K562 (cell line): ENCODE results near the gene RBMS3. TPM values are rescaled to one million over a fixed set of nuclear protein-coding genes. Genes with fewer than 3 reads are reported as not detected.

Source experiments
- ATAC-seq: fragments of 200-7000 bp; cut with Tn5 transposase; 3 replicates; pipeline ENCODE4 v1.9.1; 2020; ENCODE audit warnings: moderate library complexity
- BruUV-seq: library from RNA; stranded (reverse); fragments of 400-500 nt; replicated peaks from 2 replicates; lab custom pipeline; 2021; lab: Mats Ljungman, UMichigan
- CTCF ChIA-PET: fragments of 300-600 bp; formaldehyde crosslinking; extraction: SDS; loops from one replicate; lab custom pipeline; 2021; ENCODE audit warnings: low intra/inter-chr PET ratio; lab: Yijun Ruan, JAX
- POLR2A ChIA-PET: fragments of 300-600, 350-650 bp; sonication (Branson Sonifier 250); formaldehyde crosslinking; extraction: SDS; loops from one replicate; lab custom pipeline; 2021; ENCODE audit warnings: antibody characterized with exemption, inconsistent platforms; lab: Yijun Ruan, JAX
- DNase-seq, 4 experiments: peaks; one replicate each; pipeline versions ENCODE4 v3.0.0 to v3.0.0-alpha.2; 2011 to 2018; ENCODE audit warnings: low spot score in 3 of 4, mixed read lengths in 3 of 4; ENCODE audit errors: extremely low read depth in 1 of 4
- FAIRE-seq: peaks from 2 replicates; lab custom pipeline; 2011; peaks lifted over from hg19 to GRCh38; lab: Jason Lieb, UNC
- H2AFZ ChIP-seq: 2 replicates; pipeline ENCODE4 v1.6.0; 2011; ENCODE audit warnings: low read depth, low read length, control low read depth, inconsistent platforms
- H3K27ac ChIP-seq: fragments of 200-600 bp; 3 replicates; pipeline ENCODE4 v1.8.0; 2011; ENCODE audit warnings: low read depth, mild to moderate bottlenecking, control low read depth, inconsistent platforms, low read length, moderate library complexity, mixed read lengths; ENCODE audit errors: extremely low read depth
- H3K27me3 ChIP-seq, 2 experiments: fragments of 300-600 bp in 1 of 2; 2 replicates in 1 of 2; 3 replicates in 1 of 2; pipeline versions ENCODE4 v1.6.0 to v1.8.0; 2011; ENCODE audit warnings: inconsistent platforms in 2 of 2, low read length in 2 of 2, mild to moderate bottlenecking in 1 of 2, mixed read lengths in 1 of 2, moderate library complexity in 1 of 2; ENCODE audit not compliant: control insufficient read depth in 2 of 2, insufficient read depth in 2 of 2
- H3K36me3 ChIP-seq: fragments of 300-600 bp; 3 replicates; pipeline ENCODE4 v1.8.0; 2011; ENCODE audit warnings: mild to moderate bottlenecking, low read length, inconsistent platforms; ENCODE audit not compliant: control insufficient read depth, insufficient read depth
- H3K4me1 ChIP-seq, 2 experiments: fragments of 200-600 bp in 1 of 2; replicated peaks in 1 of 2; 2 replicates in 1 of 2; 3 replicates in 1 of 2; pipeline versions ENCODE4 v1.5.1 to v1.8.0; 2011; ENCODE audit warnings: inconsistent platforms in 2 of 2, low read length in 2 of 2, mild to moderate bottlenecking in 1 of 2, mixed read lengths in 1 of 2, moderate library complexity in 1 of 2; ENCODE audit not compliant: control insufficient read depth in 2 of 2, insufficient read depth in 2 of 2
- H3K4me2 ChIP-seq: 2 replicates; pipeline ENCODE4 v1.6.1; 2011; ENCODE audit warnings: low read length, control low read depth, inconsistent platforms, mixed read lengths; ENCODE audit not compliant: insufficient read depth
- H3K4me3 ChIP-seq: fragments of 200-600 bp; sonication (generic), shearing (Covaris generic); 2 replicates; pipeline ENCODE4 v1.5.1; 2016; ENCODE audit warnings: control low read depth, inconsistent platforms
- H3K79me2 ChIP-seq: fragments of 200-600 bp; 3 replicates; pipeline ENCODE4 v1.8.0; 2011; ENCODE audit warnings: low read length, inconsistent platforms; ENCODE audit not compliant: control insufficient read depth, insufficient read depth
- H3K9ac ChIP-seq, 2 experiments: 2 replicates each; pipeline versions ENCODE4 v1.6.0 to v1.6.1; 2011; ENCODE audit warnings: low read depth in 2 of 2, low read length in 2 of 2, control low read depth in 1 of 2, inconsistent platforms in 1 of 2, mild to moderate bottlenecking in 1 of 2, mixed read lengths in 1 of 2; ENCODE audit not compliant: insufficient read depth in 1 of 2
- H3K9me1 ChIP-seq: one replicate; pipeline ENCODE4 v1.6.0; 2011; ENCODE audit warnings: inconsistent platforms, mild to moderate bottlenecking, low read length, moderate library complexity; ENCODE audit not compliant: control insufficient read depth, insufficient read depth
- H3K9me3 ChIP-seq: replicated peaks from 2 replicates; pipeline ENCODE4 v1.5.1; 2011; ENCODE audit warnings: low read depth, low read length, inconsistent platforms; ENCODE audit not compliant: control insufficient read depth, insufficient read depth
- H4K20me1 ChIP-seq: replicated peaks from 2 replicates; pipeline ENCODE4 v1.6.1; 2011; ENCODE audit warnings: low read length, inconsistent platforms, mixed read lengths; ENCODE audit not compliant: control insufficient read depth, insufficient read depth
- BCOR ChIP-seq: fragments of 450-650 bp; IDR thresholded peaks from 2 replicates; pipeline ENCODE4 v1.6.1; 2016
- BHLHE40 ChIP-seq: IDR thresholded peaks from 2 replicates; pipeline ENCODE4 v1.6.1; 2011; ENCODE audit warnings: low read length, improper control_type of control experiment
- EHMT2 ChIP-seq: fragments of 450-650 bp; IDR thresholded peaks from 2 replicates; pipeline ENCODE4 v1.6.1; 2018; ENCODE audit warnings: antibody characterized with exemption
- ESRRA ChIP-seq: fragments of 450-650 bp; IDR thresholded peaks from 2 replicates; pipeline ENCODE4 v1.6.1; 2014; ENCODE audit warnings: low read depth, mild to moderate bottlenecking, moderate library complexity, borderline replicate concordance
- GATAD2A ChIP-seq: fragments of 450-650 bp; IDR thresholded peaks from 2 replicates; pipeline ENCODE4 v1.6.1; 2017
- KLF1 ChIP-seq: fragments of 450-650 bp; IDR thresholded peaks from 2 replicates; pipeline ENCODE4 v1.6.1; 2016; ENCODE audit warnings: missing genetic modification characterization, missing compliant biosample characterization
- MYC ChIP-seq, 2 experiments: fragments of 250-450 bp in 1 of 2; sonication (Bioruptor Pico) in 1 of 2; IDR thresholded peaks; 2 replicates each; pipeline versions ENCODE4 v1.5.1 to v1.6.1; 2012 to 2021; ENCODE audit warnings: low read depth in 2 of 2, borderline replicate concordance in 1 of 2, improper control_type of control experiment in 1 of 2, low read length in 1 of 2, mild to moderate bottlenecking in 1 of 2, moderate library complexity in 1 of 2
- RBM25 ChIP-seq: fragments of 200-400 bp; formaldehyde crosslinking; IDR thresholded peaks from 2 replicates; pipeline ENCODE4 v1.6.1; 2018; ENCODE audit warnings: low read length, low read depth, moderate library complexity; ENCODE audit not compliant: severe bottlenecking
- ZNF165 ChIP-seq: fragments of 250-450 bp; sonication (Bioruptor Pico); IDR thresholded peaks from 2 replicates; pipeline ENCODE4 v1.4.0; 2020; ENCODE audit warnings: borderline replicate concordance
- ZNF518B ChIP-seq: fragments of 250-450 bp; sonication (Bioruptor Pico); IDR thresholded peaks from 2 replicates; pipeline ENCODE4 v1.5.0; 2021; ENCODE audit warnings: mild to moderate bottlenecking, moderate library complexity
- ZNF75A ChIP-seq: fragments of 450-650 bp; formaldehyde crosslinking; IDR thresholded peaks from 2 replicates; pipeline ENCODE4 v1.4.0; 2020; ENCODE audit warnings: mild to moderate bottlenecking
- WGBS: fragments of 100-300 bp; shearing (Covaris generic); methylation state at CpG from one replicate; pipeline ENCODE4 v1.1.6; 2016; ENCODE audit warnings: low coverage, mixed read lengths; ENCODE audit not compliant: insufficient coverage; ENCODE audit errors: missing lambda C conversion rate; 5-methylcytosine and 5-hydroxymethylcytosine counted together
- in situ Hi-C: fragments of 300-500 bp; cut with MboI; formaldehyde crosslinking; loops from 4 replicates; pipeline ENCODE4 v1.15.0; 2018; ENCODE audit warnings: inconsistent platforms, mixed read lengths
- intact Hi-C: fragments of 100-400 bp; cut with micrococcal nuclease; formaldehyde crosslinking; loops from 2 replicates; pipeline ENCODE4 v1.14.2; 2022
- polyA plus RNA-seq, 8 experiments: library from polyadenylated mRNA; depleted of rRNA in 4 of 8; stranded (reverse) in 5 of 8; unstranded in 3 of 8; fragments of >200 nt; fragmentation: Nextera tagmentation in 2 of 8; fragmentation: Illumina TruSeq in 1 of 8; extraction: Ambion mirVana in 2 of 8; extraction: Trizol in 1 of 8; gene quantifications; 2 replicates each; pipeline versions ENCODE4 v1.2.1 to v1.2.3, GENCODE V29; 2011 to 2014; ENCODE audit warnings: inconsistent platforms in 1 of 8, missing spikeins in 1 of 8
- total RNA-seq, 7 experiments: library from RNA; depleted of rRNA in 6 of 7; stranded (reverse); fragments of >200 nt in 6 of 7; fragmentation: Illumina TruSeq in 2 of 7; extraction: Trizol in 2 of 7; gene quantifications; 2 replicates each; pipeline versions ENCODE4 v1.2.1 to v1.2.3, GENCODE V29; 2011 to 2021; ENCODE audit warnings: low replicate concordance in 1 of 7

Gene RBMS3
- total and polyA plus RNA-seq, 9 of the 15 experiments (the other 6 are each of a cell fraction or from before 2014, with no cell fraction given): 0.20 TPM; not detected in 8

GRCh38 chr3:29344935-29345334, 64.1 kb downstream of the RBMS3 start:
- 10% methylated on average over 1 of the region's 1 CpG for WGBS
- H3K36me3 ChIP-seq: no peaks in the 10 kb centered on the region
- H3K9me1 ChIP-seq: no peaks in the 10 kb centered on the region
- H3K27ac ChIP-seq: no peak overlapping the region
- TF ChIP-seq BHLHE40 (no peak), RBM25 (no peak), EHMT2 (no peak), ZNF518B (no peak), MYC (IDR thresholded peaks at IDR 0.05; ENCODE audit: low read depth, low read length) (no peak), MYC (CRISPR knock-in tag; IDR thresholded peaks at IDR 0.05; ENCODE audit: borderline replicate concordance, low read depth) (no peak), ESRRA (no peak), GATAD2A (no peak), BCOR (no peak), ZNF165 (CRISPR knock-in tag) (no peak), KLF1 (tag) (no peak), ZNF75A (no peak)
- no peaks in the 10 kb centered on the region for H4K20me1 ChIP-seq
- in situ Hi-C loops (no loop called here), intact Hi-C loops (no loop called here)
- FAIRE-seq: no peak
- CTCF ChIA-PET: no interaction called here
- no peak for DNase-seq
- POLR2A ChIA-PET: no interaction called here
- H3K4me2 ChIP-seq: no peak overlapping the region
- H3K79me2 ChIP-seq: no peaks in the 10 kb centered on the region
- no peaks in the 10 kb centered on the region for H3K27me3 ChIP-seq
- H2AFZ ChIP-seq: no peak overlapping the region
- BruUV-seq: no TSS peak
- no peak for ATAC-seq
- H3K4me3 ChIP-seq: no peak overlapping the region
- no peaks in the 10 kb centered on the region for H3K4me1 ChIP-seq
- no peaks in the 10 kb centered on the region for H3K9me3 ChIP-seq
- H3K9ac ChIP-seq: no peak overlapping the region
